CD4-positive, alpha-beta T cell treated with Interleukin-4 for 1 hour (primary cell): ENCODE results near the gene C3orf85.

Experiments used
- DNase-seq, 2 donors: peaks; one replicate each; pipeline ENCODE4 v3.0.0-alpha.2; 2020 to 2022

Gene C3orf85

GRCh38 chr3:109154979-109155378, 18.5 kb downstream of the C3orf85 start:
- no peak for DNase-seq

- DNase-seq, result no peak
Observed at GRCh38 chr3:109155828-109156227, 19.3 kb downstream of the C3orf85 start.

- no peak for DNase-seq
Observed at GRCh38 chr3:109161487-109162123, 25.1 kb downstream of the C3orf85 start.

GRCh38 chr3:109165905-109166304, 29.4 kb downstream of the C3orf85 start:
- DNase-seq, result no peak

GRCh38 chr3:109171479-109171878, 35.0 kb downstream of the C3orf85 start:
- DNase-seq, result no peak

GRCh38 chr3:109175411-109175810, 38.9 kb downstream of the C3orf85 start:
- DNase-seq, result no peak

GRCh38 chr3:109176726-109177125, 40.2 kb downstream of the C3orf85 start:
- DNase-seq, result no peak

- DNase-seq, result no peak
Observed at GRCh38 chr3:109177908-109178307, 41.4 kb downstream of the C3orf85 start.

- DNase-seq, result no peak
Observed at GRCh38 chr3:109178708-109179107, 42.2 kb downstream of the C3orf85 start.

GRCh38 chr3:109184726-109185125, 48.2 kb downstream of the C3orf85 start:
- no peak for DNase-seq

GRCh38 chr3:109187390-109187789, 50.9 kb downstream of the C3orf85 start:
- no peak for DNase-seq

- DNase-seq, result no peak
Observed at GRCh38 chr3:109188741-109189140, 52.2 kb downstream of the C3orf85 start.

GRCh38 chr3:109191421-109191820, 54.9 kb downstream of the C3orf85 start:
- DNase-seq, result no peak

GRCh38 chr3:109195815-109196214, 59.3 kb downstream of the C3orf85 start:
- no peak for DNase-seq
